NCI-H82 (cell line): ENCODE results near the gene SLC15A5.

ENCODE experiments used
- DNase-seq: peaks from one replicate; lab custom pipeline; 2025; lab: John Stamatoyannopoulos, UW

Gene SLC15A5

DNA sequence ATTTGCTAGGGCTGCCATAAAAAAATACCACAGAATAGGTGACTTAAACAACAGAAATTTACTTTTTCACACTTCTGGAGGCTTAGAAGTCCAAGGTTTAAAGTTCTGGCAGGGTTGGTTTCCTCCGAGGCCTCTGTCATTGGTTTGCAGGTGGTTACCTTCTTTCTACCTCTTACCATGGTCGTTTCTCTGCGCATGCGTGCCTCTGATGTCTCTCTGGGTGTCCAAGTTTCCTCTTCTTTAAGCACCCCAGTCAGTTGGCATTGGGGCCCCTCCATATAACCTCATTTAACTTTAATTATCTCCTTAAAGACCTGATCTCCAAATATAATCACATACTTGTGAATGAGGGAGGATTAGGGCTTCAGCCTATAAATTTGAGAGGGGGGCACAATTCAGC is 103.2 kb downstream of the SLC15A5 start:
- no peak for DNase-seq

GRCh38 chr12:16171348-16171747 is 106.1 kb downstream of the SLC15A5 start:
- no peak for DNase-seq

- DNase-seq = no peak
Measured at GRCh38 chr12:16168078-16168477, 109.4 kb downstream of the SLC15A5 start.

DNA sequence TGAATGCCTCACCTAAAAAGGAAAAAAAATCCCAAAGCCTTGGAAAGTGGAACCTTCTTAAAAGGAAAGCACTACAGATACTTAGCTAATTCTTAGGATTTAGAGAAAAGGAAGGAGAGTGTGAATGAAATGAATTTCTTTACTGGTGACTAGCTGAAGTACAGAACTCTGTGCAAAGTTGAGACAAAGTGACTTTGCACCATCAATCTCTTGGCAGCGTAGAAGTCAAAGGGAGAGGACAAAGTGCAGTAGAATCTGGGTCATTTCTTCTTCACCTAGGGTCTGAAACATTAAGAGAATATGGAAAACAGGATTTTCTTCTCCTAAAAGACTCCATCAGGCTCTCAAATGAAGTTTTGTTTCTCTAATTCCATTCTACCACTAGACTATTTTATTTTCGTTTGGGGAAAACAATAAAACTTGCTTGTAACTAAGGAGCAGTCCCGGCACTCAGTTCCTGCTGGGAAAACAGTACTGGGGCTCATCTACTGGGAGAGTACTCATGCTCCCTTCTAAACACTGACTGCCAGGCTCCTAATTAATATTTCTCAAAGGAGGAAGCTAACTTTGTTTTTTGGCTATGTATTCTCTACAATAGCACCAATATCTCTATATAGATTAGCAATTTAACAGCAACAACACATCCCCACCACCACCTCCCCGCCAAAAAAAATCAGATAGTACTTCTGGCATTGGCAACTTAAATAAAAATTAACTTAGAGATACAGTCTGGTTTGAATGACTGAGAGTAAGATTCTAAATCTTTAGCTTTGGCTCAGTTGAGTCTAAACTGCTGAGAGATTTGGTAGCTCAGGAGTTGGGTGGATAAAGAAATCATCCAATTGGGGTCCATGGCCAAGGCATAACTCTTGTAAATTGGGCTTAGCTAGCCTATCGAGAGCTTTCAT is 110.7 kb downstream of the SLC15A5 start:
- no peak for DNase-seq

GRCh38 chr12:16165506-16165905 is 112.0 kb downstream of the SLC15A5 start:
- DNase-seq = peak; percentile 80

DNA sequence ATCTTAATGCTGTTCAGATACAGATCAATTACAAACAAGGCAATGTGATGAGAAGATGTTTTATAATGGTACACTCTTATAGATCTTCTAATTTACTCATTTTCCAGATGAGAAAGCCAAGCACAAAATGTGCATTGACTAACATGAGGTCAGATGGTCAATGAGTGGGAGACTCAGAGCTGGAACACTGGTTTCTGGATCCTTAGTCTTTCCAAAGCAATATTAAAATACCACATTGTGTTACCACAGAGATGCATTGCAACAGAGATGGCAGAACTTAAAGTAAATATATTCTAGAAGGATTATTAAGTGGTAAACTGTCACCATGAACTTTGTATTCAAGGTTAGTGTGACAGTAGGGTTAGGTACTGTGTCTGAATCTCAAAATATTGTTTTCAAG is 113.6 kb downstream of the SLC15A5 start:
- no peak for DNase-seq

GRCh38 chr12:16163146-16163545 is 114.3 kb downstream of the SLC15A5 start:
- peak; percentile 88 for DNase-seq

- peak; percentile 49 for DNase-seq
Measured at GRCh38 chr12:16159571-16159970, 117.9 kb downstream of the SLC15A5 start.

GRCh38 chr12:16158050-16158449 is 119.4 kb downstream of the SLC15A5 start:
- no peak for DNase-seq

DNA sequence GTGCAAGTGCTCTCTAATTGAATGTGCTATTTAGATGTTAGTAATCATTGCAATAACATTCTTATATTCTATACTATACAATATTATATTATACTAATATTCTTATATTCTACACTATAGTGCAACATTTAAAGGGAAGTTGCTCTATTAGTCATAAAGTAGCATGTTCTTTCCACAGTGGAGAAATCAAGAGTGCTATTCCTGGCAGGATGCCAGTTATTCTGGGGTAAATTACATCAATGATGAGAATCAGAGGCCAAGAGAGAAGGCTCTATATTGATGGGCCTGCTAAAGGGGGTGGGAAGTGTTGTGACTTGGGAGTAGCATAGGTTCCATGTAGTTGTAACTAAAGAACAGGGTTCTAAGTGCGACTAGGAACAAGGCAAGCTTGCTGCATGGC is 121.5 kb downstream of the SLC15A5 start:
- DNase-seq = peak; percentile 34

DNA sequence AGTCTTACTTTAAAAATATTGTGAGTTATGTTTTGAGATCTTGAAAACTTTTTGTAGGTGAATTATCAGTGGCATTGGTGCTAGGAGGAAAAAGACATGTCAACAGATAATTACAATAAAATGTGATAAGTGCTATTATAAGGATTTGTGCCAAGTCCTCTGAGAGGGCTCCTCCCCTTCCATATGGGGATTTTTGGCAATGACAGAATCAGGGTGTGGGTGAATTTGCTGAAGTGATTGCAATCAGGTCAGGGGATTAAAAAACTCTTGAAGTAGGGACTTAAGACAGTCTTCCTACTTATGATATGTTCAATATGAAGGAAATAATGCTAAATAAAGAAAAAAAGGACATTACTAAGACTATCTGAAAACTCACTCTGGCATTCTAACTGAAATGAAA is 122.5 kb downstream of the SLC15A5 start:
- DNase-seq = peak; percentile 89

DNA sequence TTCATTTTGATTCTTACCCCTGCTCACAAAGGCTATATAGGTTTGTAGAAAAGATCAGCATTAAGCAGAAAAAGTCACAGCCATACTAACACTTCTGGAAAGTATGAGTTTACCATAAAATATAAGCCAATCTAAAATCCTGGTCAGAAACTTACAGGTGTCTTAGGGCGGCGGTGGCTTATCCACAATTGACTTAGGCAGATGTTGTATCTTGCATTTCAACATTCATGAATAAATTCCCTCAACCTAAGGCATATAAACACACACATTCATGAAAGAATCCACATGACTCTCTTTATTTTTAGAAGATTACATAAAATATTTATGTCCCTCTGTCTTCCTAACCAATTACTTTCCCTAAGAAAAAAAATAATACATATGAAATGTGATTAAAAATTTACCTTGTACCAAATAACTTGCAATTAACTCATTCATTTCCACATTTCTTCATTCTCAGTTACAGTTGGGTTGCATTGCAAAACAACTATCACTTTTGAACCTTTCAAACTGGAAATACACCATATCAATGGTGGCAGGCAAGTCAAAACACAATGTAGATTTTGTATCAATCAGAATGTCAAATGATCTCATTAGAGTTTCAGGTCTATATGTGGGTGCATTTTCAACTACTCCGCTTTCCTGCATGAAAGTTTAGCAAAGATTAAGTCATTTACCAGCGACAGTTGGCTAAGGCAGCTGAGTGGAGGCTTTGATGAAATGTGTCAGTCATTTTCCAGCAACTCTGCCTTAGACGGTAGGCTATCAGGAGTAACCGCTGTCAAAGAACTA is 124.4 kb downstream of the SLC15A5 start:
- DNase-seq = peak; percentile 83

- no peak for DNase-seq
Measured at GRCh38 chr12:16150276-16150675, 127.2 kb downstream of the SLC15A5 start.

DNA sequence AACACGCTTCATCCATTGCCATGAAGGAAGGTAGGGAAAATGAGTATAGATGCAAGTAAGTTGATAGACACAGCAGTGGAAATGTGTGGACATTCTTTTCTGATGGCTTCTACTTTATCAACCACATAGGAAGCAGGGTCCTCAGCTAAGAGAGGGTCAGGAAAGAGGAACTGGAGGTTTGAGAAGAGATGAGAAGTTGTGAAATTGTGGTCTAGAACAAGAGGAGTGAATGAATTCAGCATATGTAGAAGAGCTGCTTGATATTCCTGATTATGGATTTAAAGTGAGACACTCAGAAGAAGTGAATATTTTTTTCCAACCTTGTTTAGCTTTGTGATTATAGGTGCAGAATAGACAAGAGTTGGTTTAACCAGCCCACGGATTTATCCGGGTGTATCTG is 128.5 kb downstream of the SLC15A5 start:
- DNase-seq = no peak
